ENCODE measurements around the gene RBM20. TPM values are rescaled to one million over a fixed set of nuclear protein-coding genes. Genes with fewer than 3 reads are reported as not detected.
A peak's percentile ranks its signal among the peaks of the same experiment; 100 is the strongest.

Gene RBM20
- total and polyA plus RNA-seq, 2 experiments from 2014 or later, result 0.05 to 0.17 TPM

DNA sequence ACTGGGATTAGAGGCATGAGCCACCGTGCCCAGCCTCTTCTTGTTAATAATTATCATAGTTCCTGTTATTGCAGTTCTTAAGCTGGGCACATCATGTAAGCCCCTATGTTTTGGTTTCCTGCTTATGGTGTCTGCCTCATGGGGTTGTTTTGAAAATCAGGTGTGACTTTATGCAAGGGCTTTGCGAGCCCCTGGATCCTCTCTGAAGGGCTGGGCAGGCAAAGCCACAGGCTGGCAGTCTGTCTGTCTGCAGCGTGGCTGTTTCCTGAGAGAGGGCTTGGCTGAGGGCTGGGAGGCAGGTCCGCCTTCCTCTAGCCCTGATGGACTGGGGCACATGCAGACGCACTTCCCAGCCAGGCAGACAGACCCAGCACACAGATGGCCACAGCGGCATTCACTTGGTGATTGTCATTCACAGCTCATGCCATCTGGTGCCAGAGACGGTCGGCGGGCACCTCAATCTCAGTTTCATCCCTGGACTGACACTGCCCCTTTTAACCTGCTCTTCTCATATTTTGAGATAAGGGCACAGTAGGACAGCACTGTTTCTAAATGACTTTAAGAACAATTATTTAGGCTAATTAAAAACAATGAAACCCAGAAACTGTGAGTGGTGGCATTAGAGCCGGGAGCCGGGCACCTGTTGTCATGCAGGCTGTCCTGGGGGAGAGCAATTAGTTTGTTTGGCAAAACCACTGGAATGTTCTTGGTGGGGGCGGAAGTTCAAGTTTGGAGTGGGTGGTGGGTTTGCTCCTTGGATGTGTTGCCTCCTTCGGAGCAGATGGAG, 35.5 kb downstream of the RBM20 start:
- peaks cover 4% of the 10 kb centered on the region for H3K27me3 Mint-ChIP-seq (ENCODE audit: insufficient read depth, low read depth, poor library complexity)
- Histone ChIP-seq H2AFZ (no peak overlapping the region), H3K27me3 (ENCODE audit: insufficient read depth) (no peaks in the 10 kb centered on the region), H3K4me3 (no peak overlapping the region), H3K4me1 (ENCODE audit: insufficient read depth) (peaks cover 7% of the 10 kb centered on the region), H4K20me1 (replicated peaks; ENCODE audit: insufficient read depth) (no peaks in the 10 kb centered on the region), H3K36me3 (ENCODE audit: insufficient read depth) (no peaks in the 10 kb centered on the region), H3K79me2 (replicated peaks; ENCODE audit: insufficient read depth) (no peaks in the 10 kb centered on the region), H3K4me2 (no peak overlapping the region), H3K27ac (ENCODE audit: low read depth) (no peak overlapping the region), H3K9me2 (ENCODE audit: insufficient read depth) (no peaks in the 10 kb centered on the region), H3F3A (replicated peaks; ENCODE audit: low read depth) (0 out of 2 replicates have a peak, but pooled peaks cover 1% of the 10 kb centered on the region)
- ATAC-seq, result peak; percentile 39
- H3K4me3 Mint-ChIP-seq, result no peak overlapping the region
- TF ChIP-seq STAT1 (IDR thresholded peaks at IDR 0.05; ENCODE audit: unreplicated experiment), result no peak
- no peak for TF ChIP-seq EZH2phosphoT487 (IDR thresholded peaks at IDR 0.05; ENCODE audit: unreplicated experiment)
- TF ChIP-seq, protein P1, sequence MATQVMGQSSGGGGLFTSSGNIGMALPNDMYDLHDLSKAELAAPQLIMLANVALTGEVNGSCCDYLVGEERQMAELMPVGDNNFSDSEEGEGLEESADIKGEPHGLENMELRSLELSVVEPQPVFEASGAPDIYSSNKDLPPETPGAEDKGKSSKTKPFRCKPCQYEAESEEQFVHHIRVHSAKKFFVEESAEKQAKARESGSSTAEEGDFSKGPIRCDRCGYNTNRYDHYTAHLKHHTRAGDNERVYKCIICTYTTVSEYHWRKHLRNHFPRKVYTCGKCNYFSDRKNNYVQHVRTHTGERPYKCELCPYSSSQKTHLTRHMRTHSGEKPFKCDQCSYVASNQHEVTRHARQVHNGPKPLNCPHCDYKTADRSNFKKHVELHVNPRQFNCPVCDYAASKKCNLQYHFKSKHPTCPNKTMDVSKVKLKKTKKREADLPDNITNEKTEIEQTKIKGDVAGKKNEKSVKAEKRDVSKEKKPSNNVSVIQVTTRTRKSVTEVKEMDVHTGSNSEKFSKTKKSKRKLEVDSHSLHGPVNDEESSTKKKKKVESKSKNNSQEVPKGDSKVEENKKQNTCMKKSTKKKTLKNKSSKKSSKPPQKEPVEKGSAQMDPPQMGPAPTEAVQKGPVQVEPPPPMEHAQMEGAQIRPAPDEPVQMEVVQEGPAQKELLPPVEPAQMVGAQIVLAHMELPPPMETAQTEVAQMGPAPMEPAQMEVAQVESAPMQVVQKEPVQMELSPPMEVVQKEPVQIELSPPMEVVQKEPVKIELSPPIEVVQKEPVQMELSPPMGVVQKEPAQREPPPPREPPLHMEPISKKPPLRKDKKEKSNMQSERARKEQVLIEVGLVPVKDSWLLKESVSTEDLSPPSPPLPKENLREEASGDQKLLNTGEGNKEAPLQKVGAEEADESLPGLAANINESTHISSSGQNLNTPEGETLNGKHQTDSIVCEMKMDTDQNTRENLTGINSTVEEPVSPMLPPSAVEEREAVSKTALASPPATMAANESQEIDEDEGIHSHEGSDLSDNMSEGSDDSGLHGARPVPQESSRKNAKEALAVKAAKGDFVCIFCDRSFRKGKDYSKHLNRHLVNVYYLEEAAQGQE (IDR thresholded peaks at IDR 0.05; ENCODE audit: unreplicated experiment), result no peak
- TF ChIP-seq, protein P2, sequence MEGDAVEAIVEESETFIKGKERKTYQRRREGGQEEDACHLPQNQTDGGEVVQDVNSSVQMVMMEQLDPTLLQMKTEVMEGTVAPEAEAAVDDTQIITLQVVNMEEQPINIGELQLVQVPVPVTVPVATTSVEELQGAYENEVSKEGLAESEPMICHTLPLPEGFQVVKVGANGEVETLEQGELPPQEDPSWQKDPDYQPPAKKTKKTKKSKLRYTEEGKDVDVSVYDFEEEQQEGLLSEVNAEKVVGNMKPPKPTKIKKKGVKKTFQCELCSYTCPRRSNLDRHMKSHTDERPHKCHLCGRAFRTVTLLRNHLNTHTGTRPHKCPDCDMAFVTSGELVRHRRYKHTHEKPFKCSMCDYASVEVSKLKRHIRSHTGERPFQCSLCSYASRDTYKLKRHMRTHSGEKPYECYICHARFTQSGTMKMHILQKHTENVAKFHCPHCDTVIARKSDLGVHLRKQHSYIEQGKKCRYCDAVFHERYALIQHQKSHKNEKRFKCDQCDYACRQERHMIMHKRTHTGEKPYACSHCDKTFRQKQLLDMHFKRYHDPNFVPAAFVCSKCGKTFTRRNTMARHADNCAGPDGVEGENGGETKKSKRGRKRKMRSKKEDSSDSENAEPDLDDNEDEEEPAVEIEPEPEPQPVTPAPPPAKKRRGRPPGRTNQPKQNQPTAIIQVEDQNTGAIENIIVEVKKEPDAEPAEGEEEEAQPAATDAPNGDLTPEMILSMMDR (conservative IDR thresholded peaks at IDR 0.05; ENCODE audit: low read depth in 2 of 2), result no peak
- TF ChIP-seq, protein P3, sequence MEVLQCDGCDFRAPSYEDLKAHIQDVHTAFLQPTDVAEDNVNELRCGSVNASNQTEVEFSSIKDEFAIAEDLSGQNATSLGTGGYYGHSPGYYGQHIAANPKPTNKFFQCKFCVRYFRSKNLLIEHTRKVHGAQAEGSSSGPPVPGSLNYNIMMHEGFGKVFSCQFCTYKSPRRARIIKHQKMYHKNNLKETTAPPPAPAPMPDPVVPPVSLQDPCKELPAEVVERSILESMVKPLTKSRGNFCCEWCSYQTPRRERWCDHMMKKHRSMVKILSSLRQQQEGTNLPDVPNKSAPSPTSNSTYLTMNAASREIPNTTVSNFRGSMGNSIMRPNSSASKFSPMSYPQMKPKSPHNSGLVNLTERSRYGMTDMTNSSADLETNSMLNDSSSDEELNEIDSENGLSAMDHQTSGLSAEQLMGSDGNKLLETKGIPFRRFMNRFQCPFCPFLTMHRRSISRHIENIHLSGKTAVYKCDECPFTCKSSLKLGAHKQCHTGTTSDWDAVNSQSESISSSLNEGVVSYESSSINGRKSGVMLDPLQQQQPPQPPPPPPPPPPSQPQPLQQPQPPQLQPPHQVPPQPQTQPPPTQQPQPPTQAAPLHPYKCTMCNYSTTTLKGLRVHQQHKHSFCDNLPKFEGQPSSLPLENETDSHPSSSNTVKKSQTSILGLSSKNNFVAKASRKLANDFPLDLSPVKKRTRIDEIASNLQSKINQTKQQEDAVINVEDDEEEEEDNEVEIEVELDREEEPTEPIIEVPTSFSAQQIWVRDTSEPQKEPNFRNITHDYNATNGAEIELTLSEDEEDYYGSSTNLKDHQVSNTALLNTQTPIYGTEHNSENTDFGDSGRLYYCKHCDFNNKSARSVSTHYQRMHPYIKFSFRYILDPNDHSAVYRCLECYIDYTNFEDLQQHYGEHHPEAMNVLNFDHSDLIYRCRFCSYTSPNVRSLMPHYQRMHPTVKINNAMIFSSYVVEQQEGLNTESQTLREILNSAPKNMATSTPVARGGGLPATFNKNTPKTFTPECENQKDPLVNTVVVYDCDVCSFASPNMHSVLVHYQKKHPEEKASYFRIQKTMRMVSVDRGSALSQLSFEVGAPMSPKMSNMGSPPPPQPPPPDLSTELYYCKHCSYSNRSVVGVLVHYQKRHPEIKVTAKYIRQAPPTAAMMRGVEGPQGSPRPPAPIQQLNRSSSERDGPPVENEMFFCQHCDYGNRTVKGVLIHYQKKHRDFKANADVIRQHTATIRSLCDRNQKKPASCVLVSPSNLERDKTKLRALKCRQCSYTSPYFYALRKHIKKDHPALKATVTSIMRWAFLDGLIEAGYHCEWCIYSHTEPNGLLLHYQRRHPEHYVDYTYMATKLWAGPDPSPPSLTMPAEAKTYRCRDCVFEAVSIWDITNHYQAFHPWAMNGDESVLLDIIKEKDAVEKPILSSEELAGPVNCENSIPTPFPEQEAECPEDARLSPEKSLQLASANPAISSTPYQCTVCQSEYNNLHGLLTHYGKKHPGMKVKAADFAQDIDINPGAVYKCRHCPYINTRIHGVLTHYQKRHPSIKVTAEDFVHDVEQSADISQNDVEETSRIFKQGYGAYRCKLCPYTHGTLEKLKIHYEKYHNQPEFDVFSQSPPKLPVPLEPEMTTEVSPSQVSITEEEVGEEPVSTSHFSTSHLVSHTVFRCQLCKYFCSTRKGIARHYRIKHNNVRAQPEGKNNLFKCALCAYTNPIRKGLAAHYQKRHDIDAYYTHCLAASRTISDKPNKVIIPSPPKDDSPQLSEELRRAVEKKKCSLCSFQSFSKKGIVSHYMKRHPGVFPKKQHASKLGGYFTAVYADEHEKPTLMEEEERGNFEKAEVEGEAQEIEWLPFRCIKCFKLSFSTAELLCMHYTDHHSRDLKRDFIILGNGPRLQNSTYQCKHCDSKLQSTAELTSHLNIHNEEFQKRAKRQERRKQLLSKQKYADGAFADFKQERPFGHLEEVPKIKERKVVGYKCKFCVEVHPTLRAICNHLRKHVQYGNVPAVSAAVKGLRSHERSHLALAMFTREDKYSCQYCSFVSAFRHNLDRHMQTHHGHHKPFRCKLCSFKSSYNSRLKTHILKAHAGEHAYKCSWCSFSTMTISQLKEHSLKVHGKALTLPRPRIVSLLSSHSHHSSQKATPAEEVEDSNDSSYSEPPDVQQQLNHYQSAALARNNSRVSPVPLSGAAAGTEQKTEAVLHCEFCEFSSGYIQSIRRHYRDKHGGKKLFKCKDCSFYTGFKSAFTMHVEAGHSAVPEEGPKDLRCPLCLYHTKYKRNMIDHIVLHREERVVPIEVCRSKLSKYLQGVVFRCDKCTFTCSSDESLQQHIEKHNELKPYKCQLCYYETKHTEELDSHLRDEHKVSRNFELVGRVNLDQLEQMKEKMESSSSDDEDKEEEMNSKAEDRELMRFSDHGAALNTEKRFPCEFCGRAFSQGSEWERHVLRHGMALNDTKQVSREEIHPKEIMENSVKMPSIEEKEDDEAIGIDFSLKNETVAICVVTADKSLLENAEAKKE (CRISPR knock-in tag; IDR thresholded peaks at IDR 0.05), result no peak
- TF ChIP-seq NANOG (IDR thresholded peaks at IDR 0.05; ENCODE audit: borderline replicate concordance), result no peak
- no peak for TF ChIP-seq ZNF331 (CRISPR knock-in tag; IDR thresholded peaks at IDR 0.05; ENCODE audit: low read depth)
- no peak for TF ChIP-seq EZH2 (IDR thresholded peaks at IDR 0.05; ENCODE audit: low read depth, unreplicated experiment)
- no peak for TF ChIP-seq JUNB (IDR thresholded peaks at IDR 0.05; ENCODE audit: unreplicated experiment)
- no peak for TF ChIP-seq ZNF114 (CRISPR knock-in tag; IDR thresholded peaks at IDR 0.05)
- TF ChIP-seq, protein P4, sequence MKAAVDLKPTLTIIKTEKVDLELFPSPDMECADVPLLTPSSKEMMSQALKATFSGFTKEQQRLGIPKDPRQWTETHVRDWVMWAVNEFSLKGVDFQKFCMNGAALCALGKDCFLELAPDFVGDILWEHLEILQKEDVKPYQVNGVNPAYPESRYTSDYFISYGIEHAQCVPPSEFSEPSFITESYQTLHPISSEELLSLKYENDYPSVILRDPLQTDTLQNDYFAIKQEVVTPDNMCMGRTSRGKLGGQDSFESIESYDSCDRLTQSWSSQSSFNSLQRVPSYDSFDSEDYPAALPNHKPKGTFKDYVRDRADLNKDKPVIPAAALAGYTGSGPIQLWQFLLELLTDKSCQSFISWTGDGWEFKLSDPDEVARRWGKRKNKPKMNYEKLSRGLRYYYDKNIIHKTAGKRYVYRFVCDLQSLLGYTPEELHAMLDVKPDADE (IDR thresholded peaks at IDR 0.05), result no peak
- no peak for TF ChIP-seq CREB1 (CRISPR knock-in tag; IDR thresholded peaks at IDR 0.05; ENCODE audit: low read depth)
- no peak for TF ChIP-seq POLR2AphosphoS5 (IDR thresholded peaks at IDR 0.05; ENCODE audit: low read depth)
- H3K27ac Mint-ChIP-seq, result no peak overlapping the region
- no peaks in the 10 kb centered on the region for H3K36me3 Mint-ChIP-seq (ENCODE audit: low read depth)
- H3K9me3 Mint-ChIP-seq, result no peaks in the 10 kb centered on the region
- peaks cover 33% of the 10 kb centered on the region for H3K4me1 Mint-ChIP-seq
- no peak for DNase-seq (ENCODE audit: low spot score)

All from GM23338 (cell line).